OCI-LY3 (cell line): ENCODE data around the gene B3GNT9.

Source experiments
- H2AFZ ChIP-seq: fragments of 200-600, 300-600 bp; shearing (Covaris generic); 2 replicates; pipeline ENCODE4 v1.6.0; 2014; ENCODE audit warnings: antibody characterized with exemption, low read depth, low read length
- H3K27ac ChIP-seq: fragments of 200-600, 300-600 bp; sonication (generic); 2 replicates; pipeline ENCODE4 v1.5.1; 2014; ENCODE audit warnings: mild to moderate bottlenecking, low read length, moderate library complexity, mixed read lengths
- H3K27me3 ChIP-seq: fragments of 200-600, 300-600 bp; sonication (generic); 2 replicates; pipeline ENCODE4 v1.6.1; 2014; ENCODE audit warnings: low read depth, low read length, mixed read lengths
- H3K36me3 ChIP-seq: fragments of 200-600, 300-600 bp; sonication (generic); replicated peaks from 2 replicates; pipeline ENCODE3; 2014; ENCODE audit warnings: low read depth, low read length, mixed read lengths
- H3K4me1 ChIP-seq: fragments of 300-600, 200-600 bp; sonication (generic); 2 replicates; pipeline ENCODE4 v1.6.1; 2014; ENCODE audit warnings: low read length, mixed read lengths
- H3K4me2 ChIP-seq: fragments of 200-600, 300-600 bp; sonication (generic); 2 replicates; pipeline ENCODE4 v1.6.1; 2014; ENCODE audit warnings: low read length, mixed read lengths
- H3K4me3 ChIP-seq: fragments of 300-600, 200-600 bp; sonication (generic); 2 replicates; pipeline ENCODE4 v1.5.1; 2014; ENCODE audit warnings: antibody characterized with exemption, mild to moderate bottlenecking, low read length, moderate library complexity
- H3K79me2 ChIP-seq: fragments of 300-600, 200-600 bp; shearing (Covaris generic); 2 replicates; pipeline ENCODE4 v1.6.1; 2014; ENCODE audit warnings: mild to moderate bottlenecking, low read length, mixed read lengths
- H3K9ac ChIP-seq: fragments of 300-600, 200-600 bp; shearing (Covaris generic); 2 replicates; pipeline ENCODE4 v1.6.0; 2014; ENCODE audit warnings: mild to moderate bottlenecking, low read length, moderate library complexity
- H3K9me3 ChIP-seq: fragments of 200-600, 300-600 bp; shearing (Covaris generic); 2 replicates; pipeline ENCODE4 v1.6.1; 2014; ENCODE audit warnings: low read length, mixed read lengths; ENCODE audit not compliant: insufficient read depth
- H4K20me1 ChIP-seq: fragments of 200-600, 300-600 bp; sonication (generic); 2 replicates; pipeline ENCODE4 v1.6.1; 2016; ENCODE audit warnings: low read length, mixed read lengths; ENCODE audit not compliant: insufficient read depth
- EZH2phosphoT487 ChIP-seq: fragments of 200-600 bp; shearing (Covaris generic); IDR thresholded peaks from 2 replicates; pipeline ENCODE4 v1.6.1; 2018; ENCODE audit warnings: antibody characterized with exemption, mixed run types, low read depth
- TF ChIP-seq, protein P1 (sequence below): fragments of 200-600, 300-600 bp; sonication (generic); IDR thresholded peaks from 2 replicates; pipeline ENCODE4 v1.5.1; 2014; ENCODE audit warnings: antibody characterized with exemption, low read length, low read depth

Gene B3GNT9

DNA sequence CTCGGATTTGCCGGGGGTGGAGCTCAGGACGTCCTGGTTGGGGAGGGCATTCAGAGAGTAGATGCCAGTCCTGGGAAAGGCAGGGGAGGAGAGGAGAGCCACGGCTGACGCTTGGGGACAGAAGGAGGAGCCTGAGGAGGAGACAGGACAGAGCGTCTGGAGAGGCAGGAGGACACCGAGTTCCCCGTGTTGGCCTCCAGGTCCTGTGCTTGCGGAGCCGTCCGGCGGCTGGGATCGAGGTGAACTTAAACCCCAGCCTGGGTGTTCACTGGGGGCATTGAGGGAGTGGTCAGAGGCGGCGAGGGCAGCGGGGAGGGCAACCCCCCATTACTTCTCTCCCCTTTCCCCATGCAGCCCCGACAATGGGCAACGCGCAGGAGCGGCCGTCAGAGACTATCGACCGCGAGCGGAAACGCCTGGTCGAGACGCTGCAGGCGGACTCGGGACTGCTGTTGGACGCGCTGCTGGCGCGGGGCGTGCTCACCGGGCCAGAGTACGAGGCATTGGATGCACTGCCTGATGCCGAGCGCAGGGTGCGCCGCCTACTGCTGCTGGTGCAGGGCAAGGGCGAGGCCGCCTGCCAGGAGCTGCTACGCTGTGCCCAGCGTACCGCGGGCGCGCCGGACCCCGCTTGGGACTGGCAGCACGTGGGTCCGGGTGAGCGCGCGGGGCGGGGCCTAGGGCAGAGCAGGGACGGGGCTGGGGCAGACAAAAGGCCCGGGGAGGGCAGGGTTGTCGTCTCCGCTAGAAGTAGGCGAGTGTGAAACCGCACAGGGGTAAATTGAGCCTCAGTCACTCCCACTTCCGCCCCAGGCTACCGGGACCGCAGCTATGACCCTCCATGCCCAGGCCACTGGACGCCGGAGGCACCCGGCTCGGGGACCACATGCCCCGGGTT lies 23.3 kb upstream of the B3GNT9 start:
- no peaks in the 10 kb centered on the region for H3K9me3 ChIP-seq
- no peaks in the 10 kb centered on the region for H4K20me1 ChIP-seq
- H3K27me3 ChIP-seq: no peaks in the 10 kb centered on the region
- no peak overlapping the region for H3K27ac ChIP-seq
- TF ChIP-seq, protein P1, sequence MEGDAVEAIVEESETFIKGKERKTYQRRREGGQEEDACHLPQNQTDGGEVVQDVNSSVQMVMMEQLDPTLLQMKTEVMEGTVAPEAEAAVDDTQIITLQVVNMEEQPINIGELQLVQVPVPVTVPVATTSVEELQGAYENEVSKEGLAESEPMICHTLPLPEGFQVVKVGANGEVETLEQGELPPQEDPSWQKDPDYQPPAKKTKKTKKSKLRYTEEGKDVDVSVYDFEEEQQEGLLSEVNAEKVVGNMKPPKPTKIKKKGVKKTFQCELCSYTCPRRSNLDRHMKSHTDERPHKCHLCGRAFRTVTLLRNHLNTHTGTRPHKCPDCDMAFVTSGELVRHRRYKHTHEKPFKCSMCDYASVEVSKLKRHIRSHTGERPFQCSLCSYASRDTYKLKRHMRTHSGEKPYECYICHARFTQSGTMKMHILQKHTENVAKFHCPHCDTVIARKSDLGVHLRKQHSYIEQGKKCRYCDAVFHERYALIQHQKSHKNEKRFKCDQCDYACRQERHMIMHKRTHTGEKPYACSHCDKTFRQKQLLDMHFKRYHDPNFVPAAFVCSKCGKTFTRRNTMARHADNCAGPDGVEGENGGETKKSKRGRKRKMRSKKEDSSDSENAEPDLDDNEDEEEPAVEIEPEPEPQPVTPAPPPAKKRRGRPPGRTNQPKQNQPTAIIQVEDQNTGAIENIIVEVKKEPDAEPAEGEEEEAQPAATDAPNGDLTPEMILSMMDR: 0 out of 2 replicates have a peak, but pooled peaks have one; percentile 6
- TF ChIP-seq EZH2phosphoT487: no peak
- H2AFZ ChIP-seq: no peak overlapping the region
- H3K79me2 ChIP-seq: peaks cover 10% of the 10 kb centered on the region; the same call in 1 of the 2 replicates
- peak overlapping the region; percentile 45 for H3K9ac ChIP-seq
- H3K4me3 ChIP-seq: peak overlapping the region; percentile 72
- peaks cover 44% of the 10 kb centered on the region for H3K4me1 ChIP-seq
- H3K36me3 ChIP-seq: peaks cover 17% of the 10 kb centered on the region
- peak overlapping the region; percentile 67 for H3K4me2 ChIP-seq

DNA sequence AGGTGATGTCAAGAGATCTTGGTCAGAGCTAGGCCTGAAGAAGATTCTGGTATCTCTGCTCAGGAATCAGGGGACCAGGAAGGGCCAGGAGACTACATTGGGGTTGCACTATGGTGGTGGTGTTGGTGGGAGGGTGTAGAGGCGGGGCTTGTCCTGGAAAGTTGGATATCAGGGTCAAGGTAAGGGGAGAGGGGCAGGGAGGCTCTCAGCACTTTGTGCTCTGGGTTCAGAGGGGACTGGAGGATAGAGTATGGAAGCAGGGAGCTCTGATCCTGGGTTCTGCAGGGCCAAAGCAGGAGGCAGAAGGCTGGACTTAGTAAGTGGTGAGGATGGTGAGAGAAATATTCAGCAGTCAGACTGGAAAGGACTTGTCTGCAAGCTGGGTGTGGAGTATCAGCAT lies 22.5 kb upstream of the B3GNT9 start:
- peak overlapping the region; percentile 72 for H3K4me3 ChIP-seq
- peaks cover 17% of the 10 kb centered on the region for H3K36me3 ChIP-seq
- H3K9me3 ChIP-seq: no peaks in the 10 kb centered on the region
- no peak overlapping the region for H3K27ac ChIP-seq
- no peak for TF ChIP-seq EZH2phosphoT487
- TF ChIP-seq, protein P1: no peak
- H3K4me2 ChIP-seq: peak overlapping the region; percentile 67
- no peak overlapping the region for H2AFZ ChIP-seq
- no peaks in the 10 kb centered on the region for H3K27me3 ChIP-seq
- H4K20me1 ChIP-seq: no peaks in the 10 kb centered on the region
- H3K4me1 ChIP-seq: peaks cover 52% of the 10 kb centered on the region
- H3K79me2 ChIP-seq: peaks cover 10% of the 10 kb centered on the region; the same call in 1 of the 2 replicates
- peak overlapping the region; percentile 45; the same call in 1 of the 2 replicates for H3K9ac ChIP-seq

DNA sequence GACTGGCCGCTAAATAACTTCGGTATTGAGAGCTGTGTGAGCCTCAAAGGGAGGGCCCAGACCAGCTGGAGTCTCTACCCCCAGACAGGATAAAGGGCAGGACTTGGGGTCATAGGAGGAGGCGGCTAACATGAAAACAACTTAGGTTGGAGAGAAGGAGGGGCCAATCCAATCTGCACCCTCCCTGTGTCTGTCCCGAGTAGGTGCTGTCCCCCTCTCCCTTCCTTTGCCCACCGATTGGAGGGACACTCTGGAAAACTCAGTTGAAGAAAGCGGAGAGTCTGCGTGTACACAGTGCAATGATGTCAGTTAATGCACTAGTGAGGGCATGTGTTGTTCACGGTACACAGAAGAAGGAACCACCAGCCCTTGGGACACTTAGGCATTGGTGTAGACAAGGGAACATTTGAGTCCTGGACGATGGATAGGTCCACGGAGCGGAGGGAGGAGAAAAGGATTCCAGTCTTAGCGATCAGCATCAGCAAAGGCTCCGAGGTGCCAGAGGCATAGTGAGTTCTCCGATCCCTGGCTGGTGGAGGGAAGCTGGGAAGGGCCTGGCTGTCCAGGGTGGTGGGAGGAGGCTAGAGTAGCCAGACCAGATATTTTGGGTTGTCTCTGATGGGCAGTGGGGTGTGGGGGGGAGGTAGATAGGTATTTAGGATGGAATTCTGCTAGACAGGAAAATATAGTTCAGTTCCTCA lies 20.3 kb upstream of the B3GNT9 start:
- Histone ChIP-seq H3K9me3 (no peaks in the 10 kb centered on the region), H3K4me2 (peak overlapping the region; percentile 96), H4K20me1 (no peaks in the 10 kb centered on the region), H3K27me3 (no peaks in the 10 kb centered on the region), H3K79me2 (peaks cover 10% of the 10 kb centered on the region; the same call in 1 of the 2 replicates), H3K27ac (peak overlapping the region; percentile 88), H3K4me3 (peak overlapping the region; percentile 80), H2AFZ (no peak overlapping the region), H3K36me3 (peaks cover 20% of the 10 kb centered on the region), H3K4me1 (peaks cover 74% of the 10 kb centered on the region), H3K9ac (peak overlapping the region; percentile 91)
- TF ChIP-seq, protein P1: no peak
- TF ChIP-seq EZH2phosphoT487: no peak
